Prostate gland (tissue), 2 donors: ENCODE results near the gene OLFML2B. TPM values are rescaled to one million over a fixed set of nuclear protein-coding genes. Genes with fewer than 3 reads are reported as not detected.
"Not testable (repeated sequence)": the region's sequence is repeated elsewhere in the genome, so short reads cannot be mapped to it uniquely, and the experiment has no call there.

ENCODE experiments used
- DNase-seq: peaks from one replicate; pipeline ENCODE4 v3.0.0-alpha.2; 2019; ENCODE audit warnings: low spot score
- H3K27ac ChIP-seq, 2 donors: fragments of 200-600 bp; sonication (generic); 2 replicates each; pipeline ENCODE4 v1.5.1; 2017 to 2019
- H3K27me3 ChIP-seq: fragments of 200-600 bp; sonication (generic); replicated peaks from 2 replicates; pipeline ENCODE4 v1.5.1; 2019; ENCODE audit not compliant: insufficient read depth
- H3K36me3 ChIP-seq, 2 donors: fragments of 200-600 bp; sonication (generic); 1 replicate in 1 of 2; 2 replicates in 1 of 2; pipeline versions ENCODE4 v1.5.1 to v1.8.1; 2017 to 2019
- H3K4me1 ChIP-seq: fragments of 200-600 bp; sonication (generic); replicated peaks from 2 replicates; pipeline ENCODE4 v1.5.1; 2019
- H3K4me3 ChIP-seq, 2 donors: fragments of 200-600 bp; sonication (generic); 2 replicates each; pipeline ENCODE4 v1.5.1; 2017 to 2019
- H3K9me3 ChIP-seq: fragments of 200-600 bp; sonication (generic); 2 replicates; pipeline ENCODE4 v1.5.1; 2017
- POLR2A ChIP-seq: fragments of 450-650 bp; IDR thresholded peaks from one replicate; pipeline ENCODE4 v1.6.1; 2016; ENCODE audit warnings: antibody characterized with exemption, mild to moderate bottlenecking
- POLR2AphosphoS5 ChIP-seq: sonication (generic); formaldehyde crosslinking; IDR thresholded peaks from one replicate; pipeline ENCODE4 v1.6.1; 2017; ENCODE audit warnings: antibody characterized with exemption
- WGBS: methylation state at CpG from one replicate; pipeline ENCODE4 v1.1.5; 2018; 5-methylcytosine and 5-hydroxymethylcytosine counted together
- intact Hi-C: fragments of 100-400 bp; cut with DNase I; formaldehyde crosslinking; loops from one replicate; pipeline ENCODE4 v1.14.2; 2022
- total RNA-seq, 2 donors: library from RNA; depleted of rRNA; stranded (reverse); fragments of >200 nt; gene quantifications; one replicate each; pipeline ENCODE4 v1.1.0, GENCODE V29; 2016
- TF ChIP-seq, protein P1 (sequence below), 4 experiments: fragments of 200-600 bp in 2 of 4; fragments of 450-650 bp in 2 of 4; sonication (generic) in 2 of 4; IDR thresholded peaks; 1 replicate in 3 of 4; 2 replicates in 1 of 4; pipeline ENCODE4 v1.5.1; 2016 to 2019; ENCODE audit warnings: antibody characterized with exemption in 4 of 4, mild to moderate bottlenecking in 2 of 4, moderate library complexity in 2 of 4

OLFML2B gene
- total RNA-seq, 2 donors from 2014 or later, result 3.2 to 29.7 TPM

DNA sequence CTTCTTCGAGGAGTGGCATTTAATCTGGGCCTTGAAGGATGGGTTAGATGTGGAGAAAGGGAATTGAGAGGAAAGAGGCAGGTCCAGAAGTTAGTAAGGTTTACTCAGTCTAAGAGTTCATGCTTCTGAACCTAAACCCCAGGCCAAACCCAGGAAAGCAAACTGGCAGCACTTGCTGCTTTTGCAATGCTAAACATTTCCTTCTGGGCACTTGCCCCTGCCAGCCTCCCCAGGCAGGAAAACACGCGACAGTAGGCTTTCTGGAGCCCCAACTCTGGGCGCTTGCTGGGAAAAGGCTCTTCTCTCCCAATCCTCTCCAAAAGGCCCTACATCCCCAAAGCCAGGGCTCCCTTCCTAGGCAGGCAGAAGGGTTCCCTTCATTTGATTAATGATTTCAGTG lies 2.5 kb downstream of the OLFML2B start:
- intact Hi-C loops, result no loop called here
- no peak for DNase-seq
- Histone ChIP-seq H3K4me1 (peaks cover 6% of the 10 kb centered on the region), H3K36me3 (no peaks in the 10 kb centered on the region), H3K27me3 (no peaks in the 10 kb centered on the region), H3K4me3 (no peak overlapping the region), H3K27ac (peak overlapping the region; percentile 6 to 29), H3K9me3 (no peaks in the 10 kb centered on the region)
- 69% methylated on average over 4 of the region's 4 CpGs for WGBS
- TF ChIP-seq, protein P1, sequence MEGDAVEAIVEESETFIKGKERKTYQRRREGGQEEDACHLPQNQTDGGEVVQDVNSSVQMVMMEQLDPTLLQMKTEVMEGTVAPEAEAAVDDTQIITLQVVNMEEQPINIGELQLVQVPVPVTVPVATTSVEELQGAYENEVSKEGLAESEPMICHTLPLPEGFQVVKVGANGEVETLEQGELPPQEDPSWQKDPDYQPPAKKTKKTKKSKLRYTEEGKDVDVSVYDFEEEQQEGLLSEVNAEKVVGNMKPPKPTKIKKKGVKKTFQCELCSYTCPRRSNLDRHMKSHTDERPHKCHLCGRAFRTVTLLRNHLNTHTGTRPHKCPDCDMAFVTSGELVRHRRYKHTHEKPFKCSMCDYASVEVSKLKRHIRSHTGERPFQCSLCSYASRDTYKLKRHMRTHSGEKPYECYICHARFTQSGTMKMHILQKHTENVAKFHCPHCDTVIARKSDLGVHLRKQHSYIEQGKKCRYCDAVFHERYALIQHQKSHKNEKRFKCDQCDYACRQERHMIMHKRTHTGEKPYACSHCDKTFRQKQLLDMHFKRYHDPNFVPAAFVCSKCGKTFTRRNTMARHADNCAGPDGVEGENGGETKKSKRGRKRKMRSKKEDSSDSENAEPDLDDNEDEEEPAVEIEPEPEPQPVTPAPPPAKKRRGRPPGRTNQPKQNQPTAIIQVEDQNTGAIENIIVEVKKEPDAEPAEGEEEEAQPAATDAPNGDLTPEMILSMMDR (IDR thresholded peaks at IDR 0.05), result no peak
- no peak for TF ChIP-seq POLR2A
- TF ChIP-seq POLR2AphosphoS5, result no peak

GRCh38 chr1:162020150-162020549 lies 3.5 kb downstream of the OLFML2B start:
- Histone ChIP-seq H3K27me3 (no peaks in the 10 kb centered on the region), H3K27ac (no peak overlapping the region), H3K4me3 (no peak overlapping the region), H3K9me3 (no peaks in the 10 kb centered on the region), H3K4me1 (peaks cover 6% of the 10 kb centered on the region), H3K36me3 (no peaks in the 10 kb centered on the region)
- intact Hi-C loops, result no loop called here
- TF ChIP-seq POLR2AphosphoS5, result no peak
- TF ChIP-seq, protein P1 (IDR thresholded peaks at IDR 0.05), result no peak
- TF ChIP-seq POLR2A, result no peak
- DNase-seq, result no peak
- WGBS, result 44% methylated on average over 2 of the region's 2 CpGs

DNA sequence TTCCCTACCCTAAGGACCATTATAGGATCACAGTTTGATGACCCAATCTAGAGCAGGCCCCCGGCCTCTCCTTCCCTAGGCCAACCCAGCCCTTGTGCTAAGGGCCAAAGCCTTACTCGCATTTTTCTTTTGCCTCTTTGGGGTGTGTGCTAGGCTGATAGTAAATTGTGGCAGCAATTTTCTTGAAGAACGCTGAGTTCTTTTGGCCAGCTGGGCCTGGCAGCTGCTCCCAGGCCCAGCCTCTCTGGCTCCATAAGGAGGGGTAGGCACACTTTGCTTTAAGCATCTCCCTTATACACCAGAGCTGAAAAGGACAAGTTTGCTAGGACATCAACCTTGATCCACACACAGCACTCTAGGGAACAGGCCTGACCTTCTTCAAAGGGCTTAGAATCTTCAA lies 4.2 kb downstream of the OLFML2B start:
- intact Hi-C loops, result no loop called here
- no peaks in the 10 kb centered on the region for H3K36me3 ChIP-seq
- H3K4me1 ChIP-seq, result peaks cover 6% of the 10 kb centered on the region
- H3K9me3 ChIP-seq, result no peaks in the 10 kb centered on the region
- DNase-seq, result no peak
- no peak overlapping the region for H3K27ac ChIP-seq
- no peak overlapping the region for H3K4me3 ChIP-seq
- WGBS, result 68% methylated on average over 3 of the region's 3 CpGs
- no peaks in the 10 kb centered on the region for H3K27me3 ChIP-seq
- TF ChIP-seq, protein P1 (IDR thresholded peaks at IDR 0.05), result no peak
- TF ChIP-seq POLR2AphosphoS5, result no peak
- TF ChIP-seq POLR2A, result no peak

GRCh38 chr1:162019006-162019405 lies 4.7 kb downstream of the OLFML2B start:
- no peaks in the 10 kb centered on the region for H3K9me3 ChIP-seq
- intact Hi-C loops, result no loop called here
- TF ChIP-seq POLR2A (no peak), POLR2AphosphoS5 (no peak)
- TF ChIP-seq, protein P1 (IDR thresholded peaks at IDR 0.05), result no peak
- no peaks in the 10 kb centered on the region for H3K36me3 ChIP-seq
- H3K27me3 ChIP-seq, result no peaks in the 10 kb centered on the region
- H3K4me1 ChIP-seq, result peaks cover 6% of the 10 kb centered on the region
- no peak overlapping the region for H3K4me3 ChIP-seq
- no peak for DNase-seq
- 76% methylated on average over 4 of the region's 4 CpGs for WGBS
- H3K27ac ChIP-seq, result no peak overlapping the region

- intact Hi-C loops, result no loop called here
- WGBS, result 80% methylated on average over 4 of the region's 4 CpGs
- no peaks in the 10 kb centered on the region for H3K36me3 ChIP-seq
- H3K9me3 ChIP-seq, result no peaks in the 10 kb centered on the region
- H3K4me3 ChIP-seq, result no peak overlapping the region
- peaks cover 6% of the 10 kb centered on the region for H3K4me1 ChIP-seq
- no peak for TF ChIP-seq POLR2A
- TF ChIP-seq POLR2AphosphoS5, result no peak
- TF ChIP-seq, protein P1 (IDR thresholded peaks at IDR 0.05), result no peak
- no peak for DNase-seq
- no peak overlapping the region for H3K27ac ChIP-seq
- no peaks in the 10 kb centered on the region for H3K27me3 ChIP-seq
These were observed 5.3 kb downstream of the OLFML2B start for GRCh38 chr1:162018418-162018817.

- H3K4me1 ChIP-seq, intact Hi-C loops, DNase-seq, H3K27ac ChIP-seq, H3K27me3 ChIP-seq, H3K9me3 ChIP-seq, H3K36me3 ChIP-seq, H3K4me3 ChIP-seq: not testable (repeated sequence)
These were observed 5.9 kb downstream of the OLFML2B start for GRCh38 chr1:162017791-162018190.
